Aorta (tissue), 5 donors: ENCODE data around the gene SCP2. TPM values are rescaled to one million over a fixed set of nuclear protein-coding genes. Genes with fewer than 3 reads are reported as not detected.
A peak's percentile ranks its signal among the peaks of the same experiment; 100 is the strongest.

ENCODE experiments used
- ATAC-seq: fragments of 200-7000 bp; cut with Tn5 transposase; one replicate; pipeline ENCODE4 v1.9.1; 2022; ENCODE audit warnings: moderate library complexity; ENCODE audit not compliant: low FRiP score
- DNase-seq, 2 donors: peaks; one replicate each; pipeline ENCODE4 v3.0.0-alpha.2; 2020
- H3K27ac ChIP-seq, 2 donors: one replicate each; pipeline ENCODE4 v1.5.1; 2013; ENCODE audit warnings: low read length in 2 of 2, mild to moderate bottlenecking in 2 of 2, moderate library complexity in 2 of 2, control low read depth in 1 of 2, inconsistent platforms in 1 of 2, low read depth in 1 of 2
- H3K27me3 ChIP-seq, 2 donors: one replicate each; pipeline ENCODE4 v1.6.1; 2013; ENCODE audit warnings: control low read depth in 1 of 2, low read length in 1 of 2, mild to moderate bottlenecking in 1 of 2, moderate library complexity in 1 of 2; ENCODE audit not compliant: insufficient read depth in 2 of 2, control insufficient read depth in 1 of 2
- H3K36me3 ChIP-seq, 2 donors: one replicate each; pipeline ENCODE4 v1.6.1; 2013; ENCODE audit warnings: control low read depth in 1 of 2, low read length in 1 of 2, mild to moderate bottlenecking in 1 of 2; ENCODE audit not compliant: insufficient read depth in 2 of 2, control insufficient read depth in 1 of 2
- H3K4me1 ChIP-seq, 2 donors: one replicate each; pipeline ENCODE4 v1.6.1; 2013; ENCODE audit warnings: low read length in 2 of 2, control low read depth in 1 of 2, mild to moderate bottlenecking in 1 of 2, moderate library complexity in 1 of 2; ENCODE audit not compliant: insufficient read depth in 2 of 2, control insufficient read depth in 1 of 2
- H3K4me3 ChIP-seq, 2 donors: one replicate each; pipeline ENCODE4 v1.5.1; 2013; ENCODE audit warnings: low read length in 2 of 2, control low read depth in 1 of 2, mild to moderate bottlenecking in 1 of 2
- H3K9me3 ChIP-seq: one replicate; pipeline ENCODE4 v1.6.1; 2013; ENCODE audit warnings: mild to moderate bottlenecking, low read length; ENCODE audit not compliant: control insufficient read depth
- WGBS, 2 donors: extraction: QIAGEN DNeasy Blood & Tissue Kit; methylation state at CpG; one replicate each; pipeline ENCODE4 v1.1.7; 2013; 5-methylcytosine and 5-hydroxymethylcytosine counted together
- intact Hi-C, 2 donors: fragments of 100-400 bp; cut with DNase I; formaldehyde crosslinking; loops; one replicate each; pipeline versions ENCODE4 v1.14.2 to v1.15.0; 2022
- polyA plus RNA-seq, 2 donors: library from polyadenylated mRNA; stranded (reverse); fragments of 200-250 nt; gene quantifications; one replicate each; pipeline ENCODE4 v1.2.3, GENCODE V29; 2013
- total RNA-seq, 2 donors: library from RNA; stranded (reverse); fragmentation: NEBNext Ultra II Directional; extraction: Animal tissue kit (Norgen Biotek cat#: 25700); gene quantifications; one replicate each; pipeline ENCODE4 v1.2.1, GENCODE V29; 2021
- donor health status: healthy with polysubstance abuse.
- donor health status: Bipolar disorder and iron deficiency.
- donor health status: DM: no; HTN: no; CAD: no.
- donor health status: DM: no; HTN: no; CAD: no.
- donor health status: DM: yes; HTN: yes; CAD: no.

SCP2 gene
- total and polyA plus RNA-seq, 4 donors = 80.3 to 309 (median 120) TPM

DNA sequence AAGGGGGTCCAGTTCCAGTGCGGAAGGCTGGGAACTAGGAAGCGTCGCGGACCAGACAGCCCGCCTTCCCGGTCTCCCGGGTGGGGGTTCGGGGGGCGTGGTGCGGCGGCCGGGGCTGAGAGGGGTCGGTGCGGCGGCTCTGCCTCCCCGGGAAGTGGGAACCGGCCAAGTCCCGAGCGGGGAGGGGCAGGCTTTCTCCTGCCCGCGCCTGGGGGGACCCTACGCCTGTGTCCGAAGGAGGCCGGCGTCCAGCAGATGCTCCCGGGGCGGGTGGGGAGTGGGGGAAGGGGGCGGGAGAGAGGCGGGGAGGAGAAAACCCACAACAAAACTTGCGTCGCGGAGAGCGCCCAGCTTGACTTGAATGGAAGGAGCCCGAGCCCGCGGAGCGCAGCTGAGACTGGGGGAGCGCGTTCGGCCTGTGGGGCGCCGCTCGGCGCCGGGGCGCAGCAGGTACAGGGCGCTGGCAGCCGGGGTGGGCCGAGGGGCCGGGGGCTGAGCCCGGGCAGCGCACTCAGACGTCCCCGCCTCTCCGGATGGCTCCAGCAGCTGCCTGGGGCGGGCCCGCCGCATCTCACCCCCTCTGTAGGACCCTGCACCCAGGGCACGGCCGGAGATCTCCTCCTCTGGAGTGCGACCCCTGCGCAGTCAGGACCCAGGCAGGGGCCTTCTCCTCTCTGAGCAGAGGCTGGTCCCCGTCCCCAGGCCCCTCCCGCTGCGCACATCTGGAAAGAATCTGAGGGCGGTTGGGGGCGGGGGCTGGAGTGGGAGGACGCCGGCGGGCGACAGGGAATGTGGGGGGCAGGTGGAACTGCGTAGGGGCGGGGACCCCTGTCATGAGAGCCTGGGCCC lies 135.0 kb downstream of the SCP2 start, which contains the start of gene PODN:
Gene PODN (plus strand): TSS at position 355 of the 849 bp plus-strand sequence. CDS start 7,643 bp downstream, outside the sequence.
- WGBS, 2 donors = 1% methylated on average over 36 to 73 of the region's 73 CpGs
- Histone ChIP-seq H3K4me3 (peak within 1 kb of the TSS; percentile 24 to 64), H3K36me3 (no peaks in the 10 kb centered on the region), H3K4me1 (no peaks in the 10 kb centered on the region), H3K27ac (no peak within 1 kb of the TSS), H3K9me3 (no peaks in the 10 kb centered on the region), H3K27me3 (no peaks in the 10 kb centered on the region)
- intact Hi-C loops = loop anchor here (5.0 to 10.0 kb wide), 2 partner anchors 113 to 120 kb away; no protein-coding TSS in a partner anchor
- DNase-seq (peak; percentile 69 to 81), ATAC-seq (peak; percentile 71)

DNA sequence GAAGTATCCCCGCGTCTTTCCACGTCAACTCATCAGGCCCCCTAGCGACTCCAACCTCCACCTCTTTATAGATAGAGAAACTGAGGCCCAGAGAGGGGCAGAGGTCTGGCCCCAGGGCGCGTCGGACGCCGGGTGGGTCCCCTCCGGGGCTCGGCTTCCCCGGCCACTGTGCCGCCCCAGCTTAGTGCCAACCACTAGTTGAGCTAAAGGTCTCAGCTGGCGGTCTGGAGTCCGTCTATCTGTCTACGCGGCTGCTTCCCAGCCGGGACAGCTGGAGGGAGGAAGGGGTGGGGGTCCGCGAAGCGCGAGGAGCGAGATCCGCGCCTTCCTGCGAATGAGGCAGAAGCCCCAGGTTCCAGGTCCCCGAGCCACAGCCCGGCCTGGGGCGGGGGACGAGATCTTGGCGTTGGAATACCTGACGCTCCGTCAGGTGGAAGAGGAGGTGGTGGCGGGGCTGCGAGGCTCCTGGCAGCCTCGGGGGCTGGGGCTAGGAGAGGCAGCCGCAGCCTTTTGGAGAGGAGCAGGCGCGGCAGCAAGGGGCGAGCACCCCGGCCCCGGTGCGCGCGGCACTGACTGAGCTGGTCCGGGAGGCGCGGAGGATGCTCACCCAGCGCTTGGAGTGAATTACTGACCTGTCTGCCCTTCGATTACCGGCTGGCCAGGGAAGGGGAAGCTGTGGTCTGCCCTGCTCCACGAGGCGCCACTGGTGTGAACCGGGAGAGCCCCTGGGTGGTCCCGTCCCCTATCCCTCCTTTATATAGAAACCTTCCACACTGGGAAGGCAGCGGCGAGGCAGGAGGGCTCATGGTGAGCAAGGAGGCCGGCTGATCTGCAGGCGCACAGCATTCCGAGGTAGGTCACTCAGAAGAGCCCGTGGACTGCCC lies 135.9 kb downstream of the SCP2 start:
- ATAC-seq (no peak), DNase-seq (peak; percentile 39 to 77)
- H3K27ac ChIP-seq = no peak overlapping the region
- WGBS, 2 donors = 31 to 32% methylated on average over 57 to 61 of the region's 61 CpGs
- H3K4me1 ChIP-seq = no peaks in the 10 kb centered on the region
- H3K27me3 ChIP-seq = no peaks in the 10 kb centered on the region
- peak overlapping the region; percentile 24 to 64 for H3K4me3 ChIP-seq
- no peaks in the 10 kb centered on the region for H3K36me3 ChIP-seq
- intact Hi-C loops = loop anchor here (5.0 to 10.0 kb wide), 2 partner anchors 112 to 119 kb away; no protein-coding TSS in a partner anchor
- H3K9me3 ChIP-seq = no peaks in the 10 kb centered on the region

DNA sequence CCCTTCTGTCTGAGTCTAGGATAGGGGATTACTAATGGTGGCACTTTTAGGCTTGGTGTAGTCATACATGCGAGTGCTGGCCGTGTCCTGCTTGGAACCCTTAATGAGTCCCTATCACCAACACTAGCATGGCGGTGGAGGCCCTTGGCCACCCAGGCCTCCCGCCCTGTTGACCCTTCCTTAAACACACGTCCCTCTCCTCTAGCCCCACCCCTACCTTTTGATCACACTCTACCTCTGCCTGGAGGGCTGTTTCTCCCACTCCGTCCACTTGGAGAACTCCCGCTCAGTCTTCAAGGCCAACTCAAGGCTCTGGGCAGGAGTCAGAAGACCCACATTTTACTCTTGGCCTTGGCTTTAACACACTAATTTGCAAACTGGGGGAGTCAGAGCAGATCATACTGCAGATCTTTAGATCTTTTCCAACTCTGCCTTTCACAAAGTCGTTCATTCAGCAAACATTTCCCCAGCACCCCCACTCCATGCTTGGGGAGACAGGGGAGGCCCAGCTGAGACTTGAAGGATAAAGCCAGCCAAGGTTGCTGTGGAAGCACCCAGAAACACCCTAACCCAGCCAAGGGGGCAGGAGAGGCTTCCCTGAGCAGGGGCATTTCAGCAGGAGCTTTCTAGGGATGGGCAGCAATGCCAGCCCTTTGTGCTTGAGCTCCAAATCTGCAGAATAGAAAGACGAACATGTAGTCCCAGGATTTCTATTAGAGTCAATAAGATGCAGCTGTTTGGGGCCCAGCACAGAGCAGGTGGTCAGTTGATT lies 136.9 kb downstream of the SCP2 start:
- Histone ChIP-seq H3K36me3 (no peaks in the 10 kb centered on the region), H3K9me3 (no peaks in the 10 kb centered on the region), H3K4me3 (no peak overlapping the region), H3K27ac (no peak overlapping the region), H3K4me1 (no peaks in the 10 kb centered on the region), H3K27me3 (no peaks in the 10 kb centered on the region)
- no peak for ATAC-seq
- 95 to 96% methylated on average over 9 of the region's 9 CpGs for WGBS, 2 donors
- intact Hi-C loops = loop anchor here (5.0 to 10.0 kb wide), 2 partner anchors 111 to 118 kb away; no protein-coding TSS in a partner anchor
- DNase-seq = no peak

DNA sequence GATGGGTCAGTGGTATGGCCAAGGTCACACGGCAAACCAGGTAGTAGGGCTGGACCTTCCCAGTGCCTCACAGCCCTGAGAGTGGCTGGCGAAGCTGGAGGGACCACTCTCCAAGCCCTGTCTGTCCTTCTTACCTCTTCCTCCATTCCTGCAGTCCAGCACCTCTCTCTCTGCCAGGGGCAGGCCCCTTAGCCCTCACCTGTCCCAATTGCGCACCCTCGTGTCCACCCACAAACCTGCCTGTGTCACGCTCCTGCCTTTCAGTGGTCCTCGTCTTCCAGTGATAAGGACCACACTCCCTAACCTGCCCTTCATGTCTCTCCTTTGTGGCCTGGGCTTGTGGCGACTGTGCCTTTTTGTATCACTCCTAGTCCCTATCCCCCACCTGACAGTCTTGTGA lies 138.3 kb downstream of the SCP2 start:
- Histone ChIP-seq H3K27me3 (no peaks in the 10 kb centered on the region), H3K9me3 (no peaks in the 10 kb centered on the region), H3K4me3 (no peak overlapping the region), H3K36me3 (no peaks in the 10 kb centered on the region), H3K27ac (no peak overlapping the region), H3K4me1 (no peaks in the 10 kb centered on the region)
- 97 to 98% methylated on average over 7 of the region's 7 CpGs for WGBS, 2 donors
- ATAC-seq (no peak), DNase-seq (no peak)
- intact Hi-C loops = loop anchor here in 1 of 2 donors (10.0 kb wide), 1 partner anchor 109 kb away; no protein-coding TSS in a partner anchor

DNA sequence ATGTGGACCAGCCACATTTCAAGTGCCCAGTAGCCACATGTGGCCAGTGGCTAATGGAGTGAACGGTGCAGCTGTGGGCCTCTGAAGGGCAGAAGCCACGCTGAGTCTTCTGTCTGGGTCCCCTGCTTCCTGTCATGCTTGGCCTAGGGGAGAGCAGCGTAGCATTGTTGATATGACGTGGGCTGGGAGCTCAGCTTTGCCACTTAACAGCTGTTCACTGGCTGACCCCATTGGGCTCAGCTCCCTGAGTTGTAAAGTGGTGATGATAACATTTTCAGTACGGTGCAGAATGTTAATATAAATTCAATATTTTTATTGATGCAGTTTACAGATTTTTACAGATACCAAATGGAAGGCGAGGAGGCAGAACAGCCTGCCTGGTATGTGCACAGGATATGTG lies 139.4 kb downstream of the SCP2 start:
- Histone ChIP-seq H3K27me3 (no peaks in the 10 kb centered on the region), H3K4me1 (no peaks in the 10 kb centered on the region), H3K27ac (no peak overlapping the region), H3K9me3 (no peaks in the 10 kb centered on the region), H3K4me3 (no peak overlapping the region), H3K36me3 (no peaks in the 10 kb centered on the region)
- DNase-seq (no peak), ATAC-seq (no peak)
- 77 to 86% methylated on average over 6 of the region's 6 CpGs for WGBS, 2 donors
- intact Hi-C loops = loop anchor here in 1 of 2 donors (10.0 kb wide), 1 partner anchor 108 kb away; no protein-coding TSS in a partner anchor

DNA sequence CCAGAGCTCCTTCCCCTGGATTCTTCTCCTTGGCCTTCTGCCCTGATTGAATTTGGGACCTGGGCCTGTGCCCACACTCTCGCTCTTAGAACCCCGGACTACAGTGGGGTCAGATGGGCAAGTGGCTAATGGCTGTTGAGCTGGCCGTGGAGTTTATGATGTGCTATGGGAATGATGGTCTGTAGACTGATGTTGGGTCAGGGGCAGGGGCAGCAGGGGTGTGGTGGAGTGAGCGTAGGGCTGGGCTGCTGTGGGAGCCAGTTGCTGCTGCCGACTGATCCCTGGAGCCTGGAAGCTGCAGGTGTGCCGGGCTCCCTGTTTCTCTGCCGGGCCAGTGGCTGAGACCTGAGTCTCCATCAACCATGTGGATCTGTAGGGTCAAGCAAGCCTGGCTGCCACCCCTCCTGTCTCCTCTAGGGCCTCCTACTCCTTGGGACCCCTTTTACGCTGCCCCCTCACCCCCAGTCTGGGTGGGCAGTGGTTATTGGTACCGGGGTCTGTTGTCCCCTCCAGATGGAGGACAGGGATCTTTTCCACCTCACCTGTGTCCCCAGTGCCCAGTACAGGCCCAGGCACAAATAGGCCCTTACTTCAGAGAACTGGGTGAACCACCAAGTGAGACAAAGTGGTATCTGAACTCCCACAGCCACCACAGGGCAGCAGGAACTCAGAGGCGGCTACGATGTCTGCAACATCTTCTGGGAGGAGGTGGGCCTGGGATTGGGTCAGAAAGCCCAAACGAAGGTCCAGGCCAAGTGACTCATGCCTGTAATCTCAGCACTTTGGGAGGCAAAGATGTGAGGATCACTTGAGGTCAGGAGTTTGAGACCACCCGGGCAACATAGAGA lies 140.0 kb downstream of the SCP2 start:
- Histone ChIP-seq H3K36me3 (no peaks in the 10 kb centered on the region), H3K9me3 (no peaks in the 10 kb centered on the region), H3K27me3 (no peaks in the 10 kb centered on the region), H3K27ac (no peak overlapping the region), H3K4me3 (no peak overlapping the region), H3K4me1 (no peaks in the 10 kb centered on the region)
- no peak for ATAC-seq
- peak in 1 of 2 donors; percentile 72 for DNase-seq
- intact Hi-C loops = loop anchor here in 1 of 2 donors (10.0 kb wide), 1 partner anchor 108 kb away; no protein-coding TSS in a partner anchor
- 86 to 88% methylated on average over 13 of the region's 13 CpGs for WGBS, 2 donors

DNA sequence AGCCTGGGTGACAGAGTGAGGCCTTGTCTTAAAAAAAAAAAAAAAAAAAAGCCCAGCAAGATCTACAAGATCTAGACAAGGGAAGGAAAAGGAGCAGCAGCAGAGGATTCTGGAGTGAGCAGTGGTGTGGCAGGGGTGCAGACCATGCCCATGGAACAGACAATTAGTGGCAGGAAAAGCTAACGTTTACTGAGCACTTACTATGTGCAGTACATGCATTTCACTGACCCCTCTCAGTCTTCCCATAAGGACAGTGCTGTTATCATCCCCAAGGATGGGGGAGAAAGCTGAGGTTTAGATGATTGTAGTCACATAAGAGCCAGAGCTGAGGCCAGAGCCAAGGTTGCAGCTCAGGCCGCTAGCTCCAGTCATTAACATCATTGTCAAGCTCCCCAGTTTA lies 140.8 kb downstream of the SCP2 start:
- intact Hi-C loops = loop anchor here in 1 of 2 donors (10.0 kb wide), 1 partner anchor 107 kb away; no protein-coding TSS in a partner anchor
- WGBS, 2 donors = 92 to 98% methylated on average over 2 of the region's 2 CpGs
- Histone ChIP-seq H3K27ac (no peak overlapping the region), H3K9me3 (no peaks in the 10 kb centered on the region), H3K36me3 (no peaks in the 10 kb centered on the region), H3K4me3 (no peak overlapping the region), H3K27me3 (no peaks in the 10 kb centered on the region), H3K4me1 (no peaks in the 10 kb centered on the region)
- ATAC-seq (no peak), DNase-seq (no peak)
